WI38 (cell line): ENCODE measurements around the gene CTNND2.

Source experiments
- H3K4me3 ChIP-seq: 2 replicates; pipeline ENCODE4 v1.5.1; 2011; ENCODE audit warnings: low read depth, mild to moderate bottlenecking, control low read depth, low read length
- CTCF ChIP-seq: IDR thresholded peaks from 2 replicates; pipeline ENCODE4 v1.5.1; 2012; ENCODE audit warnings: low read depth, mild to moderate bottlenecking, control low read depth, low read length

Gene CTNND2

GRCh38 chr5:11166923-11167322 is 737.3 kb downstream of the CTNND2 start:
- no peak for TF ChIP-seq CTCF
- H3K4me3 ChIP-seq, result no peak overlapping the region

GRCh38 chr5:11164531-11165294 is 739.5 kb downstream of the CTNND2 start:
- H3K4me3 ChIP-seq, result no peak overlapping the region
- TF ChIP-seq CTCF, result no peak

GRCh38 chr5:11157132-11157531 is 747.1 kb downstream of the CTNND2 start:
- TF ChIP-seq CTCF, result no peak
- H3K4me3 ChIP-seq, result no peak overlapping the region

GRCh38 chr5:11153670-11154382 is 750.4 kb downstream of the CTNND2 start:
- no peak overlapping the region for H3K4me3 ChIP-seq
- TF ChIP-seq CTCF, result no peak

DNA sequence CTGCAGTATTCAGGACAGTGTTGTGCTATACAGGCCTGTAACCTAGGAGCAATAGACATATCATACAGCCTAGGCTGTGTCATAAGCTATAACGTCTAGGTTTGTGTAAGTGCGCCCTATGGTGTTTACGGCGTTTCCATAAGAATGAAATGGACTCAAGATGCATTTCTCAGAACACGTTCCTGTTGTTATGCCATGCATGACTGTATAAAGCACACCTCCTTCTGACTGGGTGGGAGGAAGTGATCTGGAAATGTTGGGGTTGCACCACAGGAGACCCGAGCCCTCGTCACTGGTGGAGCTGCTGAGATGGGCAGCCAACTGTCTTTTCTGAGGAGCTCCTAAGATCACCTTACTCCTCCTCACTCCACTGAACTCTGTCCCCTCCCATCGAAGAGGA is 751.9 kb downstream of the CTNND2 start:
- no peak for TF ChIP-seq CTCF

DNA sequence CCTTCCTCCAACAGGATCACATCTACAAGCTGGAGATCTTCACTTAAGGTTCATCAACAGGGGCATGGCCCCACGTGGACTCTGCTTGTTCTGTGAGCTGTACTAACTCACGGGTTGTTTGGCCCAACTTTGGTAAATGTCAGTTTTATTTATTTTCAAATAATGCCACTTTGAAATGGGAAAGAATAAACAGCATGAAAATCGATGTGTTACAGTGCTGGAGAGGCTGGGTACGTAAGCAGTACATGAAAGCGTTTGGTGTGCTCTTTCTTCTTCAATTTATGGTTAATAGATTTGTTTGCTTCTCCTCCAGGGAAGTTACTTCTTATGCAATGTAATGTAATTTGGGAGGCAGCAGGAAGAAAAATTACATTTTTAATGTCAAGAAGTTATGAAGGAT is 753.3 kb downstream of the CTNND2 start:
- no peak for TF ChIP-seq CTCF

More for the DNA sequence above, 751.9 kb downstream of the CTNND2 start:
- no peak overlapping the region for H3K4me3 ChIP-seq

More for the DNA sequence above, 753.3 kb downstream of the CTNND2 start:
- H3K4me3 ChIP-seq, result no peak overlapping the region
